ENCODE measurements around the gene ABLIM2. TPM values are rescaled to one million over a fixed set of nuclear protein-coding genes. Genes with fewer than 3 reads are reported as not detected.

Gene ABLIM2
- 0.35 to 0.87 TPM (median 0.40 TPM) in 5 replicates for total RNA-seq (2022; extraction: Qiagen RNA extraction; ENCODE audit: low read depth)

DNA sequence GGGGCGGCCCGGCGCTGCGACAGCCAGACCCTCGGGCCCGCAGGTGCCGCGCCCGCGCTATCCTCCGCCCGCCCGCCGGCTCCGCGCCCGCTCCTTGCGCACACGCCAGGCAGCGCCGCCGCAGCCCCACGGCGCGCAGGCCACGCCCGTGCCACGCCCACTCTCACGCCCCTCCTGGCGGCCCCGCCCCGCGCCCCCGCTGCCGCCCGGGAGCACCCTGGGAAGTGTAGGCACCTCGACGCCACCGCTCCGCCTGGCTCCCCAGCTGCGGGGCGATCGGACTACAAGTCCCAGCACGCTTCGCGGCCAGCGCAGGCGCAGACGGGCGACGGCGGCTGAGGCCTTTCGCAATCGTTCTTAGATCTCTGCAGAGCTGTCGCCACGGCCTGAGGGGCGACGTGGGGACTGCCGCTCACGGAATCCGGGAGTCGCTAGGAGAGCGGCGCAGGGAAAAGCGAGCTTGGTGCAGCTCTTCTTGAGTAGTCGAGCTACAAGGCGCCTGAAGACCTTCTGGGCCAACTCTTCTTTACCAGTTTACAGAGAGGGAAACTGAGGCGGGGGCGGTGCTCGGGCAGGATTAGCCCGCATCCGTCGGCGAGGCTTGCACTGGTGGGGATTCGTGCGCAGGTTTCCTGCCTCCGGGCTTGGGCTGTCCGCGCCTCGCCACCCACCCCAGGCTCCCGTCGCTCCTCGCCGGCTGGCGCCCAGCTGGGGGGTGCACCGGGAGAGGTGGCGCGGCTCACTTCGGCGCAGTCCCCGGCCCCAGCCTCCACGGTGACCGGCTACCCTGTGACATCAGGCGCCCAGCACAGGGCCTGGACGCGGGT lies at the start of gene ABLIM2:
ABLIM2 (minus strand) TSS at position 104 of the 827 bp plus-strand sequence. CDS start 124 bp downstream, outside the sequence.

DNA sequence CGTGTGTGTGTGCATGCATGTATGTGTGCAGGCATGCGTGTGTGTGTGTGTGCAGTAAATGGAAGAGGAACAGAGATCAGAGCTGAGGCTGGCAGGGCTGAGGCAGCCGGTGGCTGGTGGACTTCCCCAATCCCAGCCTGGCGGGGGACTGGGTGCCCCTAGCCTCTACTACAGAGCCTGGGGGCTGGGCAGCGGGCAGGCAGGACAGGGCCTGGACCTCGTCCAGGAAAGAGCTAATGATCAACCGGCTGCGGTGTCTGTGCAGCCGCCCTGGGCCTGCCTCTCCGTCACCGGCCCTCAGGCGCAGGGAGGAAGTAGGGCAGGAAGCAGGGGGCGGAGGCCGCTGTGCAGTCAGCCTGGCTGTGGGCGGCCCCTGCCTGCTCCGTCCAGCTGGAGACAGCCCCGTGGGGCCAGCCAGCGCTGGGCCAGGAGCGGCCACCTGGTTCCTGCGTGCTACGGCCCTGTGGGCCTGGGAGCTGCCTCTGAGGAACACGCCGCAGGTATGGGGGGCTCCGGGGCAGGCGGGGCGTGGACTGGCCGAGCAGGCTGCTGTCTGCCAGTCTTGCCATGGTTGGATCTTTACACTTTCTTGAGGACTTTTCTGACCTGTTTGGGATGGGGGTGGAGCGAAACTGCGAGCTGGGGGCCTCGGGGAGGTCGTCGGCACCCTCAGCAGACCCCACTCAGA lies 40.4 kb upstream of the ABLIM2 start, which contains the start of gene SH3TC1:
SH3TC1 (plus strand) TSS at position 385 of the 688 bp plus-strand sequence. CDS start 5,905 bp downstream, outside the sequence.

DNA sequence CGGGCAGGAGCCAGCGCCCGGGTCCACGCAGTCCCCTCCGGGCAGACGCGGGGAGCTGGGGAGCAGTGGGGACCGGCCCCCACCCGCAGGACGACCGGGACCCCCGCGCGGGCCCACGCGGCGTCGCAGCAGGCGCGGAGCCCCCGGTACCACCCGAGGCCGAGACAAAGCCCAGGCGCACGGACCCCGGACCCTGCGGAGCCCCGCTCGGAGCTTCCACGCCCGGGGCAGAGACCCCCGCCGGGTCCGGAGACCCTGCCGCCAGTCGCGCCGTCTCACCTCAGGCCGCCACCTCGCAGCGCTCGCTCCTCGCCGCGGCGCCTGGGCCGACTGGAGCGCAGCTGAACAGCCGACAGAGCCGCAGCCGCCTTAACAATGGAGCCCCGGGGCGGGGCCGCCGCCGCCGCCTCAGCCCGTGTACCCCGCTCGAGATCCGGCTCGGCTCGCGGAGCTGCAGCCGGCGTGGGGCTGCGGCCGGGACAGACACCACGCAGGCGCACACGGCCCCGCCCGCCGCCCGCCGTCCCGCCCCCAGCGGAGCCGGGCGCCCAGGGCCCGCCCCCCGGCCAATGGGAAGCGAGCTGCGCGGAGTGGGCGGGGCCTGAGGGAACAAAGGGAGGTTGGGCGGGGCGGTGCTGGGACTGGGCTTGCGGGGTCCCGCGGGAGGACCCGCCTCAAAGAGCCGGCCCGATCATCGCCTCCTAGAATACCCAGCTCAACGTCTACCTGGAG lies 219.1 kb downstream of the ABLIM2 start, which contains the start of gene AFAP1:
AFAP1 (minus strand) TSS at position 485 of the 732 bp plus-strand sequence. CDS start 67,783 bp downstream, outside the sequence.

Other genes with a start within 250 kb of the ABLIM2 start
- 28.0 to 36.9 TPM (median 33.6 TPM) in 5 replicates for gene AFAP1, start 219.0 kb downstream of the ABLIM2 start, total RNA-seq (2022; extraction: Qiagen RNA extraction; ENCODE audit: low read depth)
- gene SH3TC1, start 40.5 kb upstream of the ABLIM2 start, total RNA-seq (2022; extraction: Qiagen RNA extraction; ENCODE audit: low read depth) = 7.3 to 9.2 TPM (median 8.8 TPM) in 5 replicates
- 14.5 to 20.4 TPM (median 19.1 TPM) in 5 replicates for gene HTRA3, start 110.9 kb upstream of the ABLIM2 start, total RNA-seq (2022; extraction: Qiagen RNA extraction; ENCODE audit: low read depth)